Left ventricle myocardium inferior (tissue), 1 donor: ENCODE results near the gene SCN1B. TPM values are rescaled to one million over a fixed set of nuclear protein-coding genes. Genes with fewer than 3 reads are reported as not detected.
"Not testable (repeated sequence)": the region's sequence is repeated elsewhere in the genome, so short reads cannot be mapped to it uniquely, and the experiment has no call there.

ENCODE experiments used
- DNase-seq: peaks from one replicate; pipeline ENCODE4 v3.0.0-alpha.2; 2020
- H3K27ac ChIP-seq: fragments of 200-600 bp; replicated peaks from 2 replicates; pipeline ENCODE4 v1.8.0; 2021
- H3K27me3 ChIP-seq: fragments of 200-600 bp; 2 replicates; pipeline ENCODE4 v1.8.0; 2021; ENCODE audit warnings: low read depth
- H3K36me3 ChIP-seq: fragments of 200-600 bp; 2 replicates; pipeline ENCODE4 v1.8.0; 2021
- H3K4me1 ChIP-seq: fragments of 200-600 bp; 2 replicates; pipeline ENCODE4 v1.8.0; 2021
- H3K4me3 ChIP-seq: fragments of 200-600 bp; 2 replicates; pipeline ENCODE4 v1.8.0; 2021; ENCODE audit warnings: mild to moderate bottlenecking, moderate library complexity
- H3K9me3 ChIP-seq: fragments of 200-600 bp; replicated peaks from 2 replicates; pipeline ENCODE4 v1.8.0; 2021
- CTCF ChIP-seq: fragments of 200-600 bp; IDR thresholded peaks from 2 replicates; pipeline ENCODE4 v1.8.0; 2021; ENCODE audit warnings: antibody characterized with exemption, mild to moderate bottlenecking, borderline replicate concordance
- intact Hi-C: fragments of 100-400 bp; cut with micrococcal nuclease; formaldehyde crosslinking; loops from one replicate; pipeline ENCODE4 v1.11.0; 2022
- total RNA-seq: library from RNA; stranded (reverse); fragmentation: NEBNext Ultra II Directional; extraction: Animal tissue kit (Norgen Biotek cat#: 25700); gene quantifications from one replicate; pipeline ENCODE4 v1.2.1, GENCODE V29; 2021
- donor health status: DM: no; HTN: yes; CAD: no; lungs with severe emphysema.

Gene SCN1B
- total RNA-seq, 1 donor from 2014 or later, result 52.8 TPM

GRCh38 chr19:34994643-34995541 is 35.4 kb upstream of the SCN1B start:
- peak overlapping the region; percentile 88 for H3K27ac ChIP-seq
- peaks cover 55% of the 10 kb centered on the region for H3K4me1 ChIP-seq
- no peaks in the 10 kb centered on the region for H3K36me3 ChIP-seq
- intact Hi-C loops, result no loop called here
- no peaks in the 10 kb centered on the region for H3K27me3 ChIP-seq
- no peak for TF ChIP-seq CTCF
- H3K4me3 ChIP-seq, result no peak overlapping the region
- no peak for DNase-seq
- H3K9me3 ChIP-seq, result no peaks in the 10 kb centered on the region

GRCh38 chr19:34995551-34995950 is 34.7 kb upstream of the SCN1B start:
- intact Hi-C loops, result no loop called here
- no peaks in the 10 kb centered on the region for H3K36me3 ChIP-seq
- no peak overlapping the region for H3K4me3 ChIP-seq
- peak overlapping the region; percentile 88 for H3K27ac ChIP-seq
- TF ChIP-seq CTCF, result no peak
- H3K9me3 ChIP-seq, result no peaks in the 10 kb centered on the region
- H3K27me3 ChIP-seq, result no peaks in the 10 kb centered on the region
- H3K4me1 ChIP-seq, result peaks cover 57% of the 10 kb centered on the region
- no peak for DNase-seq

- Histone ChIP-seq H3K27ac (peak overlapping the region; percentile 76), H3K27me3 (no peaks in the 10 kb centered on the region), H3K4me3 (no peak overlapping the region), H3K36me3 (peaks cover 3% of the 10 kb centered on the region), H3K9me3 (no peaks in the 10 kb centered on the region), H3K4me1 (peaks cover 73% of the 10 kb centered on the region)
- no peak for TF ChIP-seq CTCF
- DNase-seq, result no peak
- intact Hi-C loops, result no loop called here
These were observed 33.1 kb upstream of the SCN1B start for GRCh38 chr19:34997071-34997617.

- peaks cover 84% of the 10 kb centered on the region for H3K4me1 ChIP-seq
- intact Hi-C loops, DNase-seq, H3K9me3 ChIP-seq, H3K27me3 ChIP-seq, H3K4me3 ChIP-seq, H3K36me3 ChIP-seq: not testable (repeated sequence)
- H3K27ac ChIP-seq, result peak overlapping the region; percentile 76
These were observed 32.0 kb upstream of the SCN1B start for GRCh38 chr19:34998224-34998623.

GRCh38 chr19:34998777-34999497 is 31.3 kb upstream of the SCN1B start:
- H3K4me1 ChIP-seq, result peaks cover 91% of the 10 kb centered on the region
- no peak for DNase-seq
- no peaks in the 10 kb centered on the region for H3K9me3 ChIP-seq
- intact Hi-C loops, result no loop called here
- peak overlapping the region; percentile 86 for H3K4me3 ChIP-seq
- peak overlapping the region; percentile 96 for H3K27ac ChIP-seq
- no peak for TF ChIP-seq CTCF
- peaks cover 5% of the 10 kb centered on the region for H3K36me3 ChIP-seq
- no peaks in the 10 kb centered on the region for H3K27me3 ChIP-seq
